ENCODE data around the gene ATG16L2. TPM values are rescaled to one million over a fixed set of nuclear protein-coding genes. Genes with fewer than 3 reads are reported as not detected.

Gene ATG16L2
- total RNA-seq, 2 experiments from 2014 or later = 58.3 to 61.6 TPM

- Mint-ChIP-seq H3K27me3 (no peaks in the 10 kb centered on the region), H3K27ac (peak overlapping the region; percentile 24), H3K4me1 (ENCODE audit: low read depth) (peaks cover 32% of the 10 kb centered on the region), H3K4me3 (no peak overlapping the region), H3K9me3 (no peaks in the 10 kb centered on the region), H3K36me3 (ENCODE audit: low read depth) (peaks cover 74% of the 10 kb centered on the region)
- H3K9me3 ChIP-seq (ENCODE audit: control insufficient read depth in 1 of 2, insufficient read depth in 1 of 2, low read length in 2 of 2) = no peaks in the 10 kb centered on the region
- H3K36me3 ChIP-seq (ENCODE audit: insufficient read depth, low read length) = peaks cover 85% of the 10 kb centered on the region
- CTCF ChIA-PET = no interaction called here
- DNase-seq (no peak), ATAC-seq (ENCODE audit: poor library complexity) (no peak)
- H3K4me3 ChIP-seq (ENCODE audit: low read length) = no peak overlapping the region
- intact Hi-C loops (cut with DNase I, micrococcal nuclease) = no loop called here
- no peak overlapping the region for H3K27ac ChIP-seq (ENCODE audit: low read depth in 1 of 2, low read length in 2 of 2)
- POLR2A ChIA-PET = no interaction called here
- no peak for TF ChIP-seq CTCF (IDR thresholded peaks at IDR 0.05)
- H3K4me1 ChIP-seq (ENCODE audit: insufficient read depth, low read length) = peaks cover 39% of the 10 kb centered on the region
- no peaks in the 10 kb centered on the region for H3K27me3 ChIP-seq (ENCODE audit: control insufficient read depth in 1 of 2, insufficient read depth in 2 of 2, low read length in 2 of 2)
Observed at GRCh38 chr11:72820439-72821139, 6.4 kb downstream of the ATG16L2 start.

GRCh38 chr11:72821221-72821919, 7.2 kb downstream of the ATG16L2 start:
- no peaks in the 10 kb centered on the region for H3K9me3 Mint-ChIP-seq
- ChIA-PET POLR2A (no interaction called here), CTCF (no interaction called here)
- Histone ChIP-seq H3K36me3 (ENCODE audit: insufficient read depth, low read length) (peaks cover 92% of the 10 kb centered on the region), H3K27ac (ENCODE audit: low read depth in 1 of 2, low read length in 2 of 2) (peak overlapping the region in 1 of 2 donors; percentile 7), H3K27me3 (ENCODE audit: control insufficient read depth in 1 of 2, insufficient read depth in 2 of 2, low read length in 2 of 2) (no peaks in the 10 kb centered on the region), H3K4me3 (ENCODE audit: low read length) (peak overlapping the region; percentile 34), H3K9me3 (ENCODE audit: control insufficient read depth in 1 of 2, insufficient read depth in 1 of 2, low read length in 2 of 2) (no peaks in the 10 kb centered on the region), H3K4me1 (ENCODE audit: insufficient read depth, low read length) (peaks cover 32% of the 10 kb centered on the region)
- H3K4me1 Mint-ChIP-seq (ENCODE audit: low read depth) = peaks cover 25% of the 10 kb centered on the region
- DNase-seq (no peak), ATAC-seq (ENCODE audit: poor library complexity) (no peak)
- no peak overlapping the region for H3K4me3 Mint-ChIP-seq
- H3K27me3 Mint-ChIP-seq = no peaks in the 10 kb centered on the region
- TF ChIP-seq CTCF (IDR thresholded peaks at IDR 0.05) = no peak
- peaks cover 69% of the 10 kb centered on the region for H3K36me3 Mint-ChIP-seq (ENCODE audit: low read depth)
- intact Hi-C loops (cut with DNase I, micrococcal nuclease) = no loop called here
- H3K27ac Mint-ChIP-seq = no peak overlapping the region

DNA sequence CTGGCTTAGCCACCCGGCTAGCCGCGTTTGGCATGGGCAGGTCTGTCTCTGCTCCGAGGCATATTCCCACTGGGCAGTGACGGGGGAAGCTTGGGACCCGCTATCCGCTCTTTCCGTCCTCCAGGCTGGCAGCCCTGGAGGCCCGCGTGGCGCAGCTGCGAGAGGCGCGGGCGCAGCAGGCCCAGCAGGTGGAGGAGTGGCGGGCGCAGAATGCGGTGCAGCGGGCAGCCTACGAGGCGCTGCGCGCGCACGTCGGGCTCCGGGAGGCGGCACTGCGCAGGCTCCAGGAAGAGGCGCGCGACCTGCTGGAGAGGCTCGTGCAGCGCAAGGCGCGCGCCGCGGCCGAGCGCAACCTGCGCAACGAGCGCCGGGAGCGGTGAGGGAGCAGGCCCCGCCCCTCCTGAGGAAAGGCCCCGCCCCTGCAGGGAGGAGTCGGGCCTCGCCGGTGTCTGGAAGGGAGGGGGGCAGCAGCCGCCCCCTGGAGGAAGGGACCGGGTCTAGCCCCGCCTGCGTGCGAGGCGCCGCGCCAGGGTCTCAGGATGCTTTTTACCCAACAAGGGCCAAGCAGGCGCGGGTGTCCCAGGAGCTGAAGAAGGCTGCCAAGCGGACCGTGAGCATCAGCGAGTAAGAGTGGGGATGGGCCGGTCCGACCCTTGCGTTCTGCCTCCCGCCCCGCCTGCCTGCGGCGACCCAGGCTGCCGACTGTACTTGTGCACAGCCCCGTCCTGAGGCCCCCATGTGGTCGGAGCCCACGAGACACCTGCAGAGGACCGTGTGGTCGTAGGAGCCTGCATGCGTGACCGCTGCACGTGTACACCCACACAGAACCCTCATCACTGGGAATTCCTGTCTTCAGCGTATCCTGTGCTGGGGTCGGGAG, 7.9 kb downstream of the ATG16L2 start:
- POLR2A ChIA-PET = interaction anchor here (0.7 to 1.2 kb wide), 2 partner anchors 8 to 825 kb away, joined by 3 to 4 read pairs; partner anchors contain the start of gene ATG16L2
- Mint-ChIP-seq H3K36me3 (ENCODE audit: low read depth) (peaks cover 70% of the 10 kb centered on the region), H3K4me3 (peak overlapping the region; percentile 11), H3K27me3 (no peaks in the 10 kb centered on the region), H3K9me3 (no peaks in the 10 kb centered on the region), H3K4me1 (ENCODE audit: low read depth) (peaks cover 27% of the 10 kb centered on the region), H3K27ac (no peak overlapping the region)
- CTCF ChIA-PET = interaction anchor here (1.2 kb wide), 1 partner anchor 100 kb away, joined by 3 read pairs; no protein-coding TSS in a partner anchor
- Histone ChIP-seq H3K9me3 (ENCODE audit: control insufficient read depth in 1 of 2, insufficient read depth in 1 of 2, low read length in 2 of 2) (no peaks in the 10 kb centered on the region), H3K36me3 (ENCODE audit: insufficient read depth, low read length) (peaks cover 90% of the 10 kb centered on the region), H3K4me3 (ENCODE audit: low read length) (peak overlapping the region; percentile 40), H3K27ac (ENCODE audit: low read depth in 1 of 2, low read length in 2 of 2) (peak overlapping the region; percentile 3 to 45), H3K4me1 (ENCODE audit: insufficient read depth, low read length) (peaks cover 35% of the 10 kb centered on the region), H3K27me3 (ENCODE audit: control insufficient read depth in 1 of 2, insufficient read depth in 2 of 2, low read length in 2 of 2) (no peaks in the 10 kb centered on the region)
- ATAC-seq (ENCODE audit: poor library complexity) (peak; percentile 87), DNase-seq (peak; percentile 75 to 95 (median 90))
- no peak for TF ChIP-seq CTCF (IDR thresholded peaks at IDR 0.05)
- intact Hi-C loops (cut with DNase I, micrococcal nuclease) = no loop called here
